Upper lobe of left lung (tissue), 6 donors: ENCODE results near the gene RELB. TPM values are rescaled to one million over a fixed set of nuclear protein-coding genes. Genes with fewer than 3 reads are reported as not detected.

Experiments
- ATAC-seq, 2 donors: fragments of 200-7000 bp; cut with Tn5 transposase; one replicate each; pipeline ENCODE4 v1.9.1; 2022; ENCODE audit warnings: mild to moderate bottlenecking in 2 of 2, moderate library complexity in 2 of 2; ENCODE audit not compliant: low FRiP score in 2 of 2
- DNase-seq, 2 donors: peaks; one replicate each; pipeline ENCODE4 v3.0.0-alpha.2; 2019 to 2020
- H3K27ac ChIP-seq, 4 donors: fragments of 200-600 bp; sonication (generic); one replicate each; pipeline ENCODE4 v1.5.1; 2016 to 2019
- H3K27me3 ChIP-seq, 4 donors: fragments of 200-600 bp; sonication (generic); one replicate each; pipeline ENCODE4 v1.5.1; 2017 to 2019
- H3K36me3 ChIP-seq, 4 donors: fragments of 200-600 bp; sonication (generic); one replicate each; pipeline ENCODE4 v1.5.1; 2016 to 2019
- H3K4me1 ChIP-seq, 4 donors: fragments of 200-600 bp; sonication (generic); one replicate each; pipeline ENCODE4 v1.5.1; 2018 to 2019
- H3K4me3 ChIP-seq, 4 donors: fragments of 200-600 bp; sonication (generic); one replicate each; pipeline ENCODE4 v1.5.1; 2017 to 2019; ENCODE audit warnings: mild to moderate bottlenecking in 2 of 4, moderate library complexity in 1 of 4
- H3K9me3 ChIP-seq, 4 donors: fragments of 200-600 bp; sonication (generic); one replicate each; pipeline ENCODE4 v1.5.1; 2018 to 2019
- EP300 ChIP-seq, 4 donors: sonication (generic); formaldehyde crosslinking; IDR thresholded peaks; one replicate each; pipeline ENCODE4 v1.5.1; 2017; ENCODE audit warnings: antibody characterized with exemption in 4 of 4, control low read depth in 2 of 4
- POLR2A ChIP-seq, 4 donors: fragments of 450-650 bp; IDR thresholded peaks; one replicate each; pipeline ENCODE4 v1.5.1; 2016 to 2017; ENCODE audit warnings: antibody characterized with exemption in 4 of 4, mild to moderate bottlenecking in 2 of 4
- POLR2AphosphoS5 ChIP-seq, 2 donors: sonication (generic); formaldehyde crosslinking; IDR thresholded peaks; one replicate each; pipeline ENCODE4 v1.5.1; 2017; ENCODE audit warnings: antibody characterized with exemption in 2 of 2
- WGBS, 2 donors: methylation state at CpG; one replicate each; pipeline ENCODE4 v1.1.5; 2017 to 2018; 5-methylcytosine and 5-hydroxymethylcytosine counted together
- total RNA-seq, 6 donors: library from RNA; depleted of rRNA in 4 of 6; stranded (reverse); fragments of >200 nt in 4 of 6; gene quantifications; one replicate each; pipeline versions ENCODE4 v1.1.0 to v1.2.1, GENCODE V29; 2016 to 2021
- TF ChIP-seq, protein P1 (sequence below), 6 experiments: fragments of 450-650 bp in 4 of 6; fragments of 200-600 bp in 2 of 6; sonication (generic) in 2 of 6; IDR thresholded peaks; one replicate each; pipeline ENCODE4 v1.5.1; 2016 to 2019; ENCODE audit warnings: antibody characterized with exemption in 6 of 6
- donor health status: DM: no; HTN: no; CAD: no; lungs with moderate emphysema.
- donor health status: DM: no; HTN: yes; CAD: no; lungs with severe emphysema.

RELB gene
- total RNA-seq, 6 donors from 2014 or later = 4.0 to 31.1 (median 18.1) TPM

- ATAC-seq = peak; percentile 75 to 80
- Histone ChIP-seq H3K4me3 (no peak overlapping the region), H3K4me1 (no peaks in the 10 kb centered on the region), H3K27ac (no peak overlapping the region), H3K36me3 (peaks cover 58 to 100% (median 97%) of the 10 kb centered on the region in 4 donors), H3K27me3 (no peaks in the 10 kb centered on the region), H3K9me3 (no peaks in the 10 kb centered on the region)
- DNase-seq = peak in 1 of 2 donors; percentile 74
- TF ChIP-seq EP300 (IDR thresholded peaks at IDR 0.05) = no peak
- no peak for TF ChIP-seq POLR2A (IDR thresholded peaks at IDR 0.05)
- TF ChIP-seq POLR2AphosphoS5 (IDR thresholded peaks at IDR 0.05) = no peak
- TF ChIP-seq, protein P1, sequence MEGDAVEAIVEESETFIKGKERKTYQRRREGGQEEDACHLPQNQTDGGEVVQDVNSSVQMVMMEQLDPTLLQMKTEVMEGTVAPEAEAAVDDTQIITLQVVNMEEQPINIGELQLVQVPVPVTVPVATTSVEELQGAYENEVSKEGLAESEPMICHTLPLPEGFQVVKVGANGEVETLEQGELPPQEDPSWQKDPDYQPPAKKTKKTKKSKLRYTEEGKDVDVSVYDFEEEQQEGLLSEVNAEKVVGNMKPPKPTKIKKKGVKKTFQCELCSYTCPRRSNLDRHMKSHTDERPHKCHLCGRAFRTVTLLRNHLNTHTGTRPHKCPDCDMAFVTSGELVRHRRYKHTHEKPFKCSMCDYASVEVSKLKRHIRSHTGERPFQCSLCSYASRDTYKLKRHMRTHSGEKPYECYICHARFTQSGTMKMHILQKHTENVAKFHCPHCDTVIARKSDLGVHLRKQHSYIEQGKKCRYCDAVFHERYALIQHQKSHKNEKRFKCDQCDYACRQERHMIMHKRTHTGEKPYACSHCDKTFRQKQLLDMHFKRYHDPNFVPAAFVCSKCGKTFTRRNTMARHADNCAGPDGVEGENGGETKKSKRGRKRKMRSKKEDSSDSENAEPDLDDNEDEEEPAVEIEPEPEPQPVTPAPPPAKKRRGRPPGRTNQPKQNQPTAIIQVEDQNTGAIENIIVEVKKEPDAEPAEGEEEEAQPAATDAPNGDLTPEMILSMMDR (IDR thresholded peaks at IDR 0.05) = peak; percentile 78 to 83 (median 83)
- 72 to 89% methylated on average over 9 to 15 of the region's 16 CpGs for WGBS, 2 donors
These were observed 58.1 kb downstream of the RELB start for GRCh38 chr19:45059258-45059965.

DNA sequence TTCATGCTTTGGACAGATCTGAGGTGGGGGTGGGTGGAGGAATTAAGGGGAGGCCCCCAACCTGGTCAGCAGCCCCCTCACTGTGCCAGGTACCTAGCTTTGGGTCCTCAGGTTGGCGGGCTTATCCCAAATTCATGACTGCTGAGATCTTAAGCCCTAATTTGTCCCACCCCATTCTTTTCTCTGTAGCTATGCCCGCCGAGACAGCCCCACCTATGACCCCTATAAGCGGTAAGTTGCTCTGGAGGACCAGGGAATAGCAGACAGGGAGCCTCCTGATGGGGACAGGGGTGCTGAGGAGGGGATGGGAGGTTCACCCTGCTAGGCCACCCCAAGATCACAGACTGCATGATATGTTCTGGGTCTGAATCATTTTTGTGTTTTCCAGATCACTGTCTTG lies 60.7 kb downstream of the RELB start:
- no peak for DNase-seq
- no peak for ATAC-seq
- Histone ChIP-seq H3K9me3 (no peaks in the 10 kb centered on the region), H3K4me1 (no peaks in the 10 kb centered on the region), H3K27me3 (no peaks in the 10 kb centered on the region), H3K4me3 (no peak overlapping the region), H3K36me3 (peaks cover 47 to 100% (median 95%) of the 10 kb centered on the region in 4 donors), H3K27ac (no peak overlapping the region)
- TF ChIP-seq, protein P1 (IDR thresholded peaks at IDR 0.05) = no peak
- TF ChIP-seq EP300 (IDR thresholded peaks at IDR 0.05) = no peak
- TF ChIP-seq POLR2A (IDR thresholded peaks at IDR 0.05) = no peak
- TF ChIP-seq POLR2AphosphoS5 (IDR thresholded peaks at IDR 0.05) = no peak
- WGBS, 2 donors = 94 to 98% methylated on average over 4 of the region's 4 CpGs

DNA sequence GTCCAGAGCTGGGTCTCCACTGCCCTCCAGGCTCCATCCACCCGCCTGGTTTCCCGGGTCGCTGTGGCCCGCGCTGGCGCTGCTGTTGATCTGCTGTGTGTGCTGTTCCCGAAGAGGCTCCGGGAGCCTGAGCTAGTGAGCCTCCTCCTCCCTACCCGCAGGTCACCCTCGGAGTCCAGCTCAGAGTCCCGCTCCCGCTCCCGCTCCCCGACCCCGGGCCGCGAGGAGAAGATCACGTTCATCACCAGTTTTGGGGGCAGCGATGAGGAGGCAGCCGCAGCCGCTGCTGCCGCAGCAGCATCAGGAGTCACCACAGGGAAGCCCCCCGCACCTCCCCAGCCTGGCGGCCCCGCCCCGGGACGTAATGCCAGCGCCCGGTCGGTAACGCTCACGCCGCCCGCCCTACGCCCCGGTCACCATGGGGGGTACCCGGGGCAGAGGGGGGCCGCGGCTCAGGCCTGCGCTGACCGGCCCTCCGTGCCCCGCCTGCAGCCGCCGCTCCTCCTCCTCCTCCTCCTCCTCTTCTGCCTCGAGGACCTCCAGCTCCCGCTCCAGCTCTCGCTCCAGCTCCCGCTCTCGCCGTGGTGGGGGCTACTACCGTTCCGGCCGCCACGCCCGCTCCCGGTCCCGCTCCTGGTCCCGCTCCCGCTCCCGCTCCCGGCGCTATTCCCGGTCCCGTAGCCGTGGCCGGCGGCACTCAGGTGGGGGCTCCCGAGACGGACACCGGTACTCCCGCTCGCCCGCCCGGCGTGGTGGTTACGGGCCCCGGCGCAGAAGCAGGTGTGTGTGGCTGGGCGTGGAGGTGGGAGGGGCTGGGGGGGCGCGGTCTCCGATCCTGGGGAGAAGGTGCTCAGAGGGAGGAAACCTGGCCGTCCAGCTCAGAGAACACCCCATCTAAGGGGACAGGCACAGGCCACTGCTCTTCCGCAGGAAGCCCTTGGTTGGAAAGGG lies 62.9 kb downstream of the RELB start:
- no peak overlapping the region for H3K27ac ChIP-seq
- H3K4me1 ChIP-seq = no peaks in the 10 kb centered on the region
- H3K27me3 ChIP-seq = no peaks in the 10 kb centered on the region
- 97% methylated on average over 54 to 80 of the region's 85 CpGs for WGBS, 2 donors
- TF ChIP-seq POLR2A (IDR thresholded peaks at IDR 0.05) (no peak), POLR2AphosphoS5 (IDR thresholded peaks at IDR 0.05) (no peak), EP300 (IDR thresholded peaks at IDR 0.05) (no peak)
- TF ChIP-seq, protein P1 (IDR thresholded peaks at IDR 0.05) = no peak
- peaks cover 43 to 100% (median 94%) of the 10 kb centered on the region in 4 donors for H3K36me3 ChIP-seq
- DNase-seq (peak in 1 of 2 donors; percentile 83), ATAC-seq (no peak)
- no peak overlapping the region for H3K4me3 ChIP-seq
- H3K9me3 ChIP-seq = no peaks in the 10 kb centered on the region

DNA sequence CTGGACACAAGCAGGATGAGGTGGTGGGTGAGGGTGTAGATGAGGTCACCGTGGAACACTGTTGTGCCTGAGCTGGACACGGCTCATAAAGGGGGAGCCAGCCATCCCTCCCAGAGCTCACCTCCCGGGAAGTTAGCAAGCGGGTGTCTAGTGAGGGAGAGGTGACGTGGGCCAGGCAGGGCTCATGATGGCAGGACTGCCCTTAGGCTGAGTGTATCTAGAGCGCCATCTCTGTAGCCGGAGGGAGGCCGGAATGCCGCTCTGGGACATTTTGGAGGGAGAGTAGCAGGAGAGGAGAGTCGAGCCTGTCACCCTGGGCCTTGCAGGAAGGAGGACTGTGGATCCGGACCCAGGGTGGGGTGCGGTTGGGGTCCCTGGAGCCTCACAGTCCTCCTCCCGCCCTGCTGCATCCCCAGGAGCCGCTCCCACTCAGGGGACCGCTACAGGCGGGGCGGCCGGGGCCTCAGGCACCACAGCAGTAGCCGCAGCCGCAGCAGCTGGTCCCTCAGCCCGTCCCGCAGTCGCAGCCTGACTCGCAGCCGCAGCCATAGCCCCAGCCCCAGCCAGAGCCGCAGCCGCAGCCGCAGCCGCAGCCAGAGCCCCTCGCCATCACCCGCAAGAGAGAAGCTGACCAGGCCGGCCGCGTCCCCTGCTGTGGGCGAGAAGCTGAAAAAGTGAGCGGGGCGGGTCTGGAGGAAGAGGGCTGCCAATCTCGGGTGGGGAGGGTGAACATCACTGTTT lies 65.8 kb downstream of the RELB start:
- peak in 1 of 2 donors; percentile 78 for DNase-seq
- H3K27me3 ChIP-seq = no peaks in the 10 kb centered on the region
- peaks cover 36 to 100% (median 94%) of the 10 kb centered on the region in 4 donors for H3K36me3 ChIP-seq
- TF ChIP-seq, protein P1 (IDR thresholded peaks at IDR 0.05) = no peak
- TF ChIP-seq POLR2AphosphoS5 (IDR thresholded peaks at IDR 0.05) (no peak), POLR2A (IDR thresholded peaks at IDR 0.05) (no peak), EP300 (IDR thresholded peaks at IDR 0.05) (no peak)
- peaks cover 0 to 5% (median 1%) of the 10 kb centered on the region in 4 donors for H3K4me1 ChIP-seq
- H3K4me3 ChIP-seq = no peak overlapping the region
- WGBS, 2 donors = 95 to 96% methylated on average over 17 to 37 of the region's 38 CpGs
- no peak overlapping the region for H3K27ac ChIP-seq
- no peaks in the 10 kb centered on the region for H3K9me3 ChIP-seq
- ATAC-seq = no peak
